Mesenchymal stem cell (in vitro differentiated cells and primary cell): Measurements from ENCODE around the gene POMT1.
A peak's percentile ranks its signal among the peaks of the same experiment; 100 is the strongest.

Experiments
- DNase-seq: peaks from one replicate; pipeline ENCODE4 v3.0.0-alpha.2; 2013
- H2AFZ ChIP-seq: one replicate; pipeline ENCODE4 v1.6.1; 2013; ENCODE audit warnings: low read depth, mild to moderate bottlenecking, control low read depth, inconsistent platforms, low read length, moderate library complexity
- H2AK5ac ChIP-seq: 2 replicates; pipeline ENCODE4 v1.6.1; 2013; ENCODE audit warnings: low read length, moderate library complexity, mild to moderate bottlenecking, inconsistent platforms; ENCODE audit not compliant: severe bottlenecking
- H2BK120ac ChIP-seq: one replicate; pipeline ENCODE4 v1.6.1; 2013; ENCODE audit warnings: low read depth, mild to moderate bottlenecking, inconsistent platforms, low read length, moderate library complexity
- H2BK12ac ChIP-seq, 2 experiments: one replicate each; pipeline ENCODE4 v1.6.1; 2013; ENCODE audit warnings: inconsistent platforms in 2 of 2, low read length in 2 of 2, mild to moderate bottlenecking in 2 of 2, moderate library complexity in 2 of 2, control low read depth in 1 of 2
- H2BK15ac ChIP-seq: one replicate; pipeline ENCODE4 v1.6.1; 2013; ENCODE audit warnings: mild to moderate bottlenecking, low read depth, inconsistent platforms; ENCODE audit not compliant: poor library complexity, severe bottlenecking
- H2BK5ac ChIP-seq: 2 replicates; pipeline ENCODE4 v1.6.1; 2013; ENCODE audit warnings: low read depth, mild to moderate bottlenecking, low read length, control low read depth, inconsistent platforms; ENCODE audit not compliant: poor library complexity, severe bottlenecking
- H3K14ac ChIP-seq, 2 experiments: one replicate each; pipeline ENCODE4 v1.6.1; 2013; ENCODE audit warnings: inconsistent platforms in 2 of 2, low read length in 2 of 2, control low read depth in 1 of 2, mild to moderate bottlenecking in 1 of 2, moderate library complexity in 1 of 2
- H3K18ac ChIP-seq, 2 experiments: one replicate each; pipeline ENCODE4 v1.6.1; 2013; ENCODE audit warnings: inconsistent platforms in 2 of 2, low read length in 2 of 2, control low read depth in 1 of 2, low read depth in 1 of 2, mild to moderate bottlenecking in 1 of 2
- H3K23ac ChIP-seq, 2 experiments: one replicate each; pipeline ENCODE4 v1.6.1; 2013; ENCODE audit warnings: inconsistent platforms in 2 of 2, low read length in 2 of 2, mild to moderate bottlenecking in 2 of 2, moderate library complexity in 2 of 2, control low read depth in 1 of 2
- H3K27ac ChIP-seq: 2 replicates; pipeline ENCODE4 v1.5.1; 2013; ENCODE audit warnings: mild to moderate bottlenecking, moderate library complexity, low read length, control low read depth, inconsistent platforms; ENCODE audit not compliant: poor library complexity, severe bottlenecking
- H3K27me3 ChIP-seq, 2 experiments: 2 replicates each; pipeline versions ENCODE4 v1.6.1 to v1.7.0; 2013; ENCODE audit warnings: low read length in 2 of 2, mild to moderate bottlenecking in 2 of 2, moderate library complexity in 2 of 2, control low read depth in 1 of 2, inconsistent platforms in 1 of 2; ENCODE audit not compliant: control insufficient read depth in 1 of 2, insufficient read depth in 1 of 2
- H3K36me3 ChIP-seq, 2 experiments: 2 replicates each; pipeline versions ENCODE4 v1.6.1 to v1.7.0; 2013; ENCODE audit warnings: low read length in 2 of 2, control low read depth in 1 of 2, inconsistent platforms in 1 of 2, low read depth in 1 of 2, mild to moderate bottlenecking in 1 of 2; ENCODE audit not compliant: insufficient read depth in 2 of 2, control insufficient read depth in 1 of 2
- H3K4ac ChIP-seq, 2 experiments: one replicate each; pipeline ENCODE4 v1.6.1; 2013; ENCODE audit warnings: inconsistent platforms in 2 of 2, low read length in 2 of 2, mild to moderate bottlenecking in 2 of 2, moderate library complexity in 2 of 2, control low read depth in 1 of 2, low read depth in 1 of 2
- H3K4me1 ChIP-seq: 2 replicates; pipeline ENCODE4 v1.6.1; 2013; ENCODE audit warnings: low read depth, low read length, control low read depth; ENCODE audit not compliant: control insufficient read depth, insufficient read depth
- H3K4me2 ChIP-seq: 2 replicates; pipeline ENCODE4 v1.6.1; 2013; ENCODE audit warnings: low read length, mild to moderate bottlenecking, inconsistent platforms; ENCODE audit not compliant: poor library complexity, severe bottlenecking
- H3K4me3 ChIP-seq, 2 experiments: 2 replicates each; pipeline versions ENCODE4 v1.5.1 to v1.7.0; 2013; ENCODE audit warnings: low read length in 2 of 2, mild to moderate bottlenecking in 2 of 2, control low read depth in 1 of 2, low read depth in 1 of 2; ENCODE audit not compliant: insufficient read depth in 1 of 2
- H3K79me1 ChIP-seq: replicated peaks from 2 replicates; pipeline ENCODE4 v1.6.1; 2013; ENCODE audit warnings: mild to moderate bottlenecking, control low read depth, low read length, inconsistent platforms; ENCODE audit not compliant: poor library complexity, severe bottlenecking
- H3K9ac ChIP-seq: 2 replicates; pipeline ENCODE4 v1.7.0; 2013; ENCODE audit warnings: mild to moderate bottlenecking, low read length, moderate library complexity
- H3K9me3 ChIP-seq: 2 replicates; pipeline ENCODE4 v1.7.0; 2013; ENCODE audit warnings: mild to moderate bottlenecking, low read length; ENCODE audit not compliant: control insufficient read depth
- H4K8ac ChIP-seq: one replicate; pipeline ENCODE4 v1.6.1; 2013; ENCODE audit warnings: inconsistent platforms, mild to moderate bottlenecking, low read length, moderate library complexity
- H4K91ac ChIP-seq: one replicate; pipeline ENCODE4 v1.6.1; 2013; ENCODE audit warnings: mild to moderate bottlenecking, low read length, inconsistent platforms
- WGBS: methylation state at CpG from one replicate; pipeline ENCODE4 v1.1.7; 2013; ENCODE audit warnings: mixed read lengths; 5-methylcytosine and 5-hydroxymethylcytosine counted together

Gene POMT1

DNA sequence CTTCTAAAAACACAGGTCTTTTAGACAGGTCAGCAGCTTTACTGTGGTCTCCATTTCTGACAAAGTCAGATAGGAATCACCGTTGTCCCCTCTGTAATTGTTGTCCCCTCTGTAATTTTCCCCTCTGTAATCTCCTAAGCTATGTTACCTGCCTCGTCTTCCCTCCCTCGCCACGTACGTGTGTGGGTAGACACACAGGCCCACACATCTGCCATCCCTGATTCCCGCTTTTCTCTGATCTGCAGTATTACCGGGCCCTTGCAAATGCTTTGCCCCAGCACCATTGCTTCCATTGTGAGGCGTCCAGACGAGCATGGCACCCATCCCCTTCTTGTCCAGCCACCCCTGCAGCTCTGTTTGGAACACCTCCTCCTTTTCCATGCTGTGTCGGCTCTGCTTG is 45.0 kb upstream of the POMT1 start:
- Histone ChIP-seq H3K9ac (no peak overlapping the region), H3K4me2 (no peak overlapping the region), H2BK5ac (no peak overlapping the region), H3K9me3 (no peaks in the 10 kb centered on the region), H3K23ac (no peak overlapping the region), H3K14ac (no peak overlapping the region), H3K27ac (no peak overlapping the region), H3K79me1 (peaks cover 34% of the 10 kb centered on the region), H3K4me3 (no peak overlapping the region), H2AFZ (no peak overlapping the region), H3K36me3 (peaks cover 69 to 92% of the 10 kb centered on the region in 2 experiments), H2BK120ac (no peak overlapping the region), H3K27me3 (no peaks in the 10 kb centered on the region), H4K91ac (no peak overlapping the region), H2AK5ac (no peak overlapping the region), H3K18ac (no peak overlapping the region), H4K8ac (no peak overlapping the region), H3K4me1 (no peaks in the 10 kb centered on the region), H2BK12ac (no peak overlapping the region), H2BK15ac (no peak overlapping the region), H3K4ac (no peak overlapping the region)
- WGBS: 96% methylated on average over 10 of the region's 10 CpGs
- DNase-seq: no peak

DNA sequence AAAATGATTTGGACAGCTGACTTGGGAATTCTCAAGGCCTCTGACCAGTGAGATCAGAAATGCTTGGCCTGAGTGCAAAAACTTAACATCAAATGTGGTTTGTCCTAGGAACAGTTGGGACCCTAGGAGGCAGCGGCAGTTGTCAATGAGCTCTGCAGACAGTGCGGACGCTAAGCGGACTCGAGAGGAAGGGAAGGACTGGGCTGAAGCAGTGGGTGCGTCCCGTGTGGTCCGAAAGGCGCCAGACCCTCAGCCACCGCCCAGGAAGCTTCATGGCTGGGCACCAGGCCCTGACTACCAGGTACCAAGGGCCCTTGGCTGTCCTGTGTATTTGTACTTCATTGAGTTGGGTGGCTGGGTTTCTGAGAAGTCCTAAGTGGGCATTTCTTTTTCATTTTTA is 43.7 kb upstream of the POMT1 start:
- Histone ChIP-seq H2BK5ac (no peak overlapping the region), H3K14ac (no peak overlapping the region), H3K4ac (no peak overlapping the region), H2BK15ac (no peak overlapping the region), H3K18ac (no peak overlapping the region), H3K79me1 (peaks cover 37% of the 10 kb centered on the region), H3K36me3 (peaks cover 72 to 91% of the 10 kb centered on the region in 2 experiments), H3K23ac (no peak overlapping the region), H4K8ac (no peak overlapping the region), H3K9ac (no peak overlapping the region), H3K4me1 (no peaks in the 10 kb centered on the region), H2AK5ac (no peak overlapping the region), H2BK12ac (no peak overlapping the region), H3K9me3 (no peaks in the 10 kb centered on the region), H2AFZ (no peak overlapping the region), H3K27ac (no peak overlapping the region), H3K4me2 (no peak overlapping the region), H3K27me3 (no peaks in the 10 kb centered on the region), H2BK120ac (no peak overlapping the region), H3K4me3 (no peak overlapping the region), H4K91ac (peak overlapping the region; percentile 76)
- DNase-seq: no peak
- 96% methylated on average over 10 of the region's 10 CpGs for WGBS

DNA sequence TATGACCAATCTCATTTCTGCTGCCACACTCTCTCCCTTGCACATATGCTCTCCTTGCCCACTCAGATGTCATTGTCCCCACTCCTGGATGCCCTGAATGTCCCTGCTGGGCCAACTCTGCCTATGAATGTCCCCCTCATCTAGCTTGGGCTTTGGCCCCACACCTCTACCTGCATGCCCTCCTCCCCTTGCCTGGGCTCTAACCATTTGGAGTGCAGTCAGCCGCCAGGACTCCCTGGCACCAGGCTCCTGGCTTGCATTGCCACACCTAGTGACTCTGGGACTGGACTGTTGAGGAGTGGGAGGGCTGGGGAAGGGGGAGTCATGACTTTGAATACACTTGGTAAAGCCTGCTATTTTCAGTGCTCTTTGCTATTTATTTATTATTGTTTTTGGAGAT is 41.6 kb upstream of the POMT1 start:
- Histone ChIP-seq H2BK5ac (no peak overlapping the region), H3K36me3 (peaks cover 68 to 93% of the 10 kb centered on the region in 2 experiments)

DNA sequence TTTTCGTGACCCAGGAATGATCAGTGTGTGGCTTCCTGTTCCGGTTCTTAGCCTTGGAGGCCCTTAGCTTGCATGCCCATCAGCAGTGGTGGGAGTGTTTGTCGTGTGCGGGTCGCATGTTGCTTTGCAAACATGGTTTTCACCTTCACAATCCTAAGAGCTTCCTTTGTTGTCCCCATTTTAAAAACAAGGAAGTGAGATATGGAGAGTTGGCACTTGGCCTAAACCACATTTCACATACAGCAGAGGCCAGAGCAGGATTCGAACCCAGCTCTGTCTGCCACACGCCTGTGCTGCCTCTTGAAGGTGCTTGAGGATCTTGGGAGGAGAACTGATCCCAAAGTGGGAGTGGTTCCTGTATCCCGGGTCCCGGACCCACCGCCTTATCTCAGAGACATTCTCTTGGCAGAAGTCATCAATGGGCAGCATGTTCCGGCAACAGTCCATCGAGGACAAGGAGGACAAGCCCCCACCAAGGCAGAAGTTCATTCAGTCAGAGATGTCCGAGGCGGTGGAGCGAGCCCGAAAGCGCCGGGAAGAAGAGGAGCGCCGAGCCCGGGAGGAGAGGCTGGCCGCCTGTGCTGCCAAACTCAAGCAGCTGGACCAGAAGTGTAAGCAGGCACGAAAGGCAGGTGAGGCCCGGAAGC is 38.2 kb upstream of the POMT1 start:
- H3K18ac ChIP-seq: no peak overlapping the region
- no peak overlapping the region for H2BK15ac ChIP-seq
- H3K4ac ChIP-seq: no peak overlapping the region
- H2AFZ ChIP-seq: no peak overlapping the region
- H4K8ac ChIP-seq: no peak overlapping the region
- peaks cover 32% of the 10 kb centered on the region for H3K79me1 ChIP-seq
- WGBS: 96% methylated on average over 21 of the region's 24 CpGs
- peaks cover 68 to 89% of the 10 kb centered on the region in 2 experiments for H3K36me3 ChIP-seq
- no peak overlapping the region for H2BK120ac ChIP-seq
- DNase-seq: no peak
- H3K27me3 ChIP-seq: no peaks in the 10 kb centered on the region
- no peak overlapping the region for H3K4me2 ChIP-seq
- H3K9ac ChIP-seq: no peak overlapping the region
- no peak overlapping the region for H3K23ac ChIP-seq
- no peak overlapping the region for H3K4me3 ChIP-seq
- H3K4me1 ChIP-seq: no peaks in the 10 kb centered on the region
- H3K27ac ChIP-seq: no peak overlapping the region
- no peaks in the 10 kb centered on the region for H3K9me3 ChIP-seq
- H4K91ac ChIP-seq: no peak overlapping the region
- no peak overlapping the region for H2AK5ac ChIP-seq
- no peak overlapping the region for H3K14ac ChIP-seq
- no peak overlapping the region for H2BK12ac ChIP-seq
- no peak overlapping the region for H2BK5ac ChIP-seq

More for the DNA sequence above, 41.6 kb upstream of the POMT1 start:
- Histone ChIP-seq H2BK120ac (no peak overlapping the region), H4K91ac (no peak overlapping the region), H3K4ac (no peak overlapping the region), H3K27me3 (no peaks in the 10 kb centered on the region), H3K9me3 (no peaks in the 10 kb centered on the region), H3K4me3 (no peak overlapping the region), H2AK5ac (no peak overlapping the region), H2BK15ac (no peak overlapping the region), H2AFZ (no peak overlapping the region), H2BK12ac (no peak overlapping the region), H3K23ac (no peak overlapping the region), H3K14ac (no peak overlapping the region), H4K8ac (no peak overlapping the region), H3K9ac (no peak overlapping the region), H3K18ac (no peak overlapping the region), H3K27ac (no peak overlapping the region), H3K4me2 (no peak overlapping the region), H3K79me1 (peaks cover 35% of the 10 kb centered on the region), H3K4me1 (no peaks in the 10 kb centered on the region)
- no peak for DNase-seq
- 100% methylated on average over 1 of the region's 1 CpG for WGBS
